Esophagus muscularis mucosa (tissue), 4 donors: ENCODE results near the gene ZNF692. TPM values are rescaled to one million over a fixed set of nuclear protein-coding genes. Genes with fewer than 3 reads are reported as not detected.

Experiments
- DNase-seq: peaks from one replicate; pipeline ENCODE4 v3.0.0-alpha.2; 2017; ENCODE audit errors: extremely low spot score
- H3K27ac ChIP-seq, 4 donors: fragments of 200-600 bp; sonication (generic); replicated peaks in 1 of 4; 1 replicate in 3 of 4; 2 replicates in 1 of 4; pipeline ENCODE4 v1.5.1; 2016 to 2019; ENCODE audit warnings: mild to moderate bottlenecking in 1 of 4
- H3K27me3 ChIP-seq, 4 donors: fragments of 200-600 bp; sonication (generic); one replicate each; pipeline versions ENCODE4 v1.5.1 to v1.6.0; 2016 to 2019
- H3K36me3 ChIP-seq, 4 donors: fragments of 200-600 bp; sonication (generic); one replicate each; pipeline ENCODE4 v1.5.1; 2016 to 2019
- H3K4me1 ChIP-seq, 4 donors: fragments of 200-600 bp; sonication (generic); one replicate each; pipeline ENCODE4 v1.5.1; 2016 to 2019
- H3K4me3 ChIP-seq, 4 donors: fragments of 200-600 bp; sonication (generic); 1 replicate in 2 of 4; 2 replicates in 2 of 4; pipeline ENCODE4 v1.5.1; 2016 to 2019; ENCODE audit warnings: mild to moderate bottlenecking in 4 of 4, moderate library complexity in 1 of 4
- H3K9me3 ChIP-seq, 4 donors: fragments of 200-600 bp; sonication (generic); 1 replicate in 3 of 4; 2 replicates in 1 of 4; pipeline ENCODE4 v1.5.1; 2016 to 2019
- EP300 ChIP-seq: sonication (generic); formaldehyde crosslinking; IDR thresholded peaks from one replicate; pipeline ENCODE4 v1.6.1; 2017; ENCODE audit warnings: antibody characterized with exemption
- POLR2A ChIP-seq: fragments of 450-650 bp; IDR thresholded peaks from one replicate; pipeline ENCODE4 v1.6.1; 2017; ENCODE audit warnings: antibody characterized with exemption, moderate library complexity, mild to moderate bottlenecking, low read depth
- POLR2AphosphoS5 ChIP-seq, 2 donors: sonication (generic); formaldehyde crosslinking; IDR thresholded peaks; one replicate each; pipeline ENCODE4 v1.6.1; 2017; ENCODE audit warnings: antibody characterized with exemption in 2 of 2
- WGBS: methylation state at CpG from one replicate; pipeline ENCODE4 v1.1.5; 2018; 5-methylcytosine and 5-hydroxymethylcytosine counted together
- intact Hi-C: fragments of 100-400 bp; cut with DNase I; formaldehyde crosslinking; loops from one replicate; pipeline ENCODE4 v1.15.1; 2023
- total RNA-seq, 4 donors: library from RNA; depleted of rRNA; stranded (reverse); fragments of >200 nt; gene quantifications; one replicate each; pipeline versions ENCODE4 v1.1.0 to v1.2.1, GENCODE V29; 2016
- TF ChIP-seq, protein P1 (sequence below), 3 experiments: fragments of 200-600 bp in 2 of 3; fragments of 450-650 bp in 1 of 3; sonication (generic) in 2 of 3; IDR thresholded peaks; one replicate each; pipeline ENCODE4 v1.5.1; 2017 to 2019; ENCODE audit warnings: antibody characterized with exemption in 3 of 3, mild to moderate bottlenecking in 2 of 3, moderate library complexity in 1 of 3

Gene ZNF692
- total RNA-seq, 4 donors from 2014 or later: 19.4 to 37.3 (median 30.5) TPM

GRCh38 chr1:248862998-248863881 lies 4.4 kb upstream of the ZNF692 start:
- Histone ChIP-seq H3K9me3 (no peaks in the 10 kb centered on the region), H3K36me3 (no peaks in the 10 kb centered on the region), H3K4me1 (peaks cover 25 to 30% (median 28%) of the 10 kb centered on the region in 4 donors), H3K27ac (peak overlapping the region; percentile 70 to 80 (median 74)), H3K4me3 (peak overlapping the region; percentile 57 to 69 (median 60)), H3K27me3 (no peaks in the 10 kb centered on the region)
- WGBS: 5% methylated on average over 26 of the region's 46 CpGs
- intact Hi-C loops: no loop called here
- TF ChIP-seq EP300: no peak
- peak; percentile 73 to 82 for TF ChIP-seq POLR2AphosphoS5 (IDR thresholded peaks at IDR 0.05)
- TF ChIP-seq, protein P1, sequence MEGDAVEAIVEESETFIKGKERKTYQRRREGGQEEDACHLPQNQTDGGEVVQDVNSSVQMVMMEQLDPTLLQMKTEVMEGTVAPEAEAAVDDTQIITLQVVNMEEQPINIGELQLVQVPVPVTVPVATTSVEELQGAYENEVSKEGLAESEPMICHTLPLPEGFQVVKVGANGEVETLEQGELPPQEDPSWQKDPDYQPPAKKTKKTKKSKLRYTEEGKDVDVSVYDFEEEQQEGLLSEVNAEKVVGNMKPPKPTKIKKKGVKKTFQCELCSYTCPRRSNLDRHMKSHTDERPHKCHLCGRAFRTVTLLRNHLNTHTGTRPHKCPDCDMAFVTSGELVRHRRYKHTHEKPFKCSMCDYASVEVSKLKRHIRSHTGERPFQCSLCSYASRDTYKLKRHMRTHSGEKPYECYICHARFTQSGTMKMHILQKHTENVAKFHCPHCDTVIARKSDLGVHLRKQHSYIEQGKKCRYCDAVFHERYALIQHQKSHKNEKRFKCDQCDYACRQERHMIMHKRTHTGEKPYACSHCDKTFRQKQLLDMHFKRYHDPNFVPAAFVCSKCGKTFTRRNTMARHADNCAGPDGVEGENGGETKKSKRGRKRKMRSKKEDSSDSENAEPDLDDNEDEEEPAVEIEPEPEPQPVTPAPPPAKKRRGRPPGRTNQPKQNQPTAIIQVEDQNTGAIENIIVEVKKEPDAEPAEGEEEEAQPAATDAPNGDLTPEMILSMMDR (IDR thresholded peaks at IDR 0.05): peak in 1 of 3 experiments; percentile 8
- TF ChIP-seq POLR2A: no peak
- peak; percentile 82 for DNase-seq

- intact Hi-C loops: no loop called here
- 12% methylated on average over 3 of the region's 4 CpGs for WGBS
- Histone ChIP-seq H3K27me3 (no peaks in the 10 kb centered on the region), H3K4me1 (peaks cover 31 to 36% (median 34%) of the 10 kb centered on the region in 4 donors), H3K4me3 (peak overlapping the region; percentile 57 to 69 (median 60)), H3K36me3 (no peaks in the 10 kb centered on the region), H3K9me3 (no peaks in the 10 kb centered on the region), H3K27ac (peak overlapping the region; percentile 70 to 80 (median 74))
- peak; percentile 91 for DNase-seq
- TF ChIP-seq POLR2AphosphoS5 (IDR thresholded peaks at IDR 0.05): no peak
- TF ChIP-seq, protein P1 (IDR thresholded peaks at IDR 0.05): no peak
- TF ChIP-seq POLR2A: no peak
- no peak for TF ChIP-seq EP300
Measured at GRCh38 chr1:248862695-248862997, 3.8 kb upstream of the ZNF692 start.

DNA sequence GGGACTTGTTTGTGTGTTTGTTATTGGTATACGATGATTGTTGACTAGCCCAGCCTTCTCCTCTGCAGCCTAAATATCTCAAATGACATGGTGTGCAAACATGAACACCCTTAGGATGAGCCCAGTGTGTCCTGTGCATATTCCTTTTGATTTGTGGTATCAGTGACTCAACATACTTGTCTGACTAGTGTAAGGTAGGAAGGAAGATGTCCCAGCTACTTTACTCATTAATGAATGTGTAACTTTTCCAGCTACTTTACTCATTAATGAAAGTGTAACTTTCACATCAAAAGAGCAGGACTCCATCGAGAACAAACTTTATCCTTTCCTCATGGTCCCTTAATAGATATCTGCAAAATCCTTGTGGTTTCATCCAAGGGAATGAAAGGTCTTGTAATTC lies 2.7 kb upstream of the ZNF692 start:
- TF ChIP-seq, protein P1 (IDR thresholded peaks at IDR 0.05): no peak
- TF ChIP-seq EP300 (no peak), POLR2A (no peak), POLR2AphosphoS5 (IDR thresholded peaks at IDR 0.05) (no peak)
- H3K27ac ChIP-seq: no peak overlapping the region
- no peak overlapping the region for H3K4me3 ChIP-seq
- WGBS: 94% methylated on average over 2 of the region's 2 CpGs
- intact Hi-C loops: no loop called here
- no peaks in the 10 kb centered on the region for H3K9me3 ChIP-seq
- H3K4me1 ChIP-seq: peaks cover 36 to 44% (median 43%) of the 10 kb centered on the region in 4 donors
- H3K36me3 ChIP-seq: no peaks in the 10 kb centered on the region
- no peak for DNase-seq
- no peaks in the 10 kb centered on the region for H3K27me3 ChIP-seq

DNA sequence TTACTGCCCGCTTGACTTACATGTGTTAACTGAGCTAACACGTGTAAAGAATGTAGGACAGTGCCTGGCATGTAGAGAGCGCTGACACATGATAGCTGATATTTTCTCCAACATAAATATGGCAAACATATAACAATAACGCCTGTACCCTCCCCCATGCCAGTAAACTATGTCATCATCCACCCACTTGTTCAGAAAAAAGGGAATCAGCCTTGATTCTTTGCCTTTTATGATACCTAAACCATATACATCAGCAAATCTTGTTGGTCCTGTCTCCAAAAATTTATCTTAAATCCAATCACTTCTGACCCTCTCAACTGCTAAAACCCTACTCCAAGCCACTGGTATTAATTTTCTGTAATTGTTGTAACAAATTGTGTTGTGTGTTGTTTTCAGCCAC lies 1.1 kb upstream of the ZNF692 start:
- no peak for DNase-seq
- H3K36me3 ChIP-seq: peaks cover 0 to 11% (median 8%) of the 10 kb centered on the region in 4 donors
- WGBS: 79% methylated on average over 4 of the region's 4 CpGs
- H3K9me3 ChIP-seq: no peaks in the 10 kb centered on the region
- no peak for TF ChIP-seq POLR2AphosphoS5 (IDR thresholded peaks at IDR 0.05)
- no peak for TF ChIP-seq POLR2A
- TF ChIP-seq, protein P1 (IDR thresholded peaks at IDR 0.05): no peak
- TF ChIP-seq EP300: no peak
- no peaks in the 10 kb centered on the region for H3K27me3 ChIP-seq
- no peak overlapping the region for H3K4me3 ChIP-seq
- intact Hi-C loops: no loop called here
- H3K27ac ChIP-seq: peak overlapping the region in 3 of 4 donors; percentile 92 to 95 (median 95)
- peaks cover 39 to 44% (median 43%) of the 10 kb centered on the region in 4 donors for H3K4me1 ChIP-seq
